ENCODE data around the gene CCDC187. TPM values are rescaled to one million over a fixed set of nuclear protein-coding genes. Genes with fewer than 3 reads are reported as not detected.

CCDC187 gene
- total RNA-seq, 1 donor from 2014 or later: not detected

Other genes with a start within 250 kb of the CCDC187 start
- 3.5 and 3.7 TPM in 2 replicates for gene NACC2, start 208.8 kb downstream of the CCDC187 start, total RNA-seq
- 50.0 and 52.5 TPM in 2 replicates for gene TMEM250, start 185.2 kb downstream of the CCDC187 start, total RNA-seq
- not detected in 2 replicates for gene LHX3, start 99.0 kb downstream of the CCDC187 start, total RNA-seq
- gene QSOX2, start 58.3 kb downstream of the CCDC187 start, total RNA-seq: 16.0 and 16.3 TPM in 2 replicates
- 5.9 and 6.1 TPM in 2 replicates for gene GPSM1, start 23.4 kb upstream of the CCDC187 start, total RNA-seq
- 17.2 and 18.3 TPM in 2 replicates for gene DNLZ, start 59.6 kb upstream of the CCDC187 start, total RNA-seq
- gene CARD9, start 69.6 kb upstream of the CCDC187 start, total RNA-seq: 1.3 and 1.6 TPM in 2 replicates
- gene SNAPC4, start 96.1 kb upstream of the CCDC187 start, total RNA-seq: 16.0 and 16.2 TPM in 2 replicates
- gene ENTR1, start 106.5 kb upstream of the CCDC187 start, total RNA-seq: 42.7 and 45.4 TPM in 2 replicates
- 52.5 and 54.5 TPM in 2 replicates for gene PMPCA, start 106.6 kb upstream of the CCDC187 start, total RNA-seq
- 23.2 and 23.8 TPM in 2 replicates for gene INPP5E, start 135.8 kb upstream of the CCDC187 start, total RNA-seq
- gene SEC16A, start 178.9 kb upstream of the CCDC187 start, total RNA-seq: 89.4 and 92.9 TPM in 2 replicates
- gene NOTCH1, start 242.0 kb upstream of the CCDC187 start, total RNA-seq: 80.8 and 84.4 TPM in 2 replicates

Measured in T-helper 1 cell treated with Interleukin-12 subunit alpha and Interleukin-12 subunit beta and Interleukin-4 antibody, amounts not matched to agents 30 ng/mL and 1 ng/mL, for 36 hours (primary cell).